HG03097 (cell line): ENCODE measurements around the gene CHST5.

ENCODE experiments used
- ATAC-seq: cut with Tn5 transposase; IDR thresholded peaks from one replicate; pipeline ENCODE4 v1.9.1; 2021; ENCODE audit not compliant: unreplicated experiment, low FRiP score

CHST5 gene

DNA sequence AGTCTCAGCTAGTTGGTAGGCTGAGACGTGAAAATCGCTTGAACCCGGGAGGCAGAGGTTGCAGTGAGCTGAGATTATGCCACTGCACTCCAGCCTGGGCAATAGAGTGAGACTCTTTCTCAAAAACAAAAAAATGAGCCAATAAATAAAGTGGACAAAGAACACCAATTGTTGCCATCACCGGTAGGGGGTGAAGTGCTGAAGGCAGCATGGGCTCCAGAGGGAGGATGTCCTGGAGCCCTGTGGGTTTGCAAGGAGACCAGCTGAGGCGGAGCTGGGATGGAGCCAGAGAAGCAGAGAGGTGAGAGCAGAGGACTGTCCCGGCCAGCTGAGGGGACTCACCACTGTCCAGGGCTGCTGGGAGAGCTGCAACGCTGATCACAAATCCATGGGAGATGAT, 54.4 kb downstream of the CHST5 start:
- no peak for ATAC-seq

DNA sequence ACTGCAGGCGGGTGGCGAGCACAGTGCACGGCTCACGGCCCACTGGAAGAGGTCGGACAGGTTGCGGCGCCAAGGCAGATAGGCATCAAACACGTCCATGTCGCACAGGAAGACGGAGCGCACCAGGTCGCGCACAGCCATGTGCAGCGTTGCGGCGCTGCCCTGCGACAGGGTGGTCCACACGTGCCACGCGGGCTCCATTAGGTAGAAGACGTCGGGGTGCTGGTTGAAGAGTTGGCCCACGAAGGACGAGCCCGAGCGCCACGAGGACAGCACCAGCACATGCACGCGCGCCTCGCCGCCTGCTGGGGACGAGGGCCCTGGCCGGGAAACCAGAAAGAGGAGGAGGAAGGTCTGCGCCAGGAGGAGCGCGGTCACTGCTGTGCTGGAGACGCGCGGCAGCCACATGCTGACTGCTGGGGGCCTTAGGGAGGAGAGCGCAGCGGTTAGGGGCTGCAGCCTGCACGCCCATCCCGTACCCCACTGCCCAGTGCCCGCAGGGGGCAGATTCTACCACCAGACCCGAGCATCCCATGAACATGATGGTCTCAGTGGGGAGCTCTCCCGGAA, 56.4 kb downstream of the CHST5 start:
- ATAC-seq = no peak
